ENCODE data around the gene PPM1F.
A peak's percentile ranks its signal among the peaks of the same experiment; 100 is the strongest.
"Not testable (repeated sequence)": the region's sequence is repeated elsewhere in the genome, so short reads cannot be mapped to it uniquely, and the experiment has no call there.

PPM1F gene

GRCh38 chr22:21959274-21960074 lies 6.8 kb upstream of the PPM1F start:
- no peak for DNase-seq

- DNase-seq: no peak
Observed at GRCh38 chr22:21958360-21959273, 6.0 kb upstream of the PPM1F start.

- DNase-seq: no peak
Observed at GRCh38 chr22:21951931-21952465, 650 bp downstream of the PPM1F start.

GRCh38 chr22:21951062-21951461 lies 1.6 kb downstream of the PPM1F start:
- no peak for DNase-seq

GRCh38 chr22:21949948-21950347 lies 2.7 kb downstream of the PPM1F start:
- DNase-seq: no peak

GRCh38 chr22:21949569-21949918 lies 3.1 kb downstream of the PPM1F start:
- no peak for DNase-seq

- no peak for DNase-seq
Observed at GRCh38 chr22:21948824-21949568, 3.7 kb downstream of the PPM1F start.

- DNase-seq: no peak
Observed at GRCh38 chr22:21948390-21948789, 4.3 kb downstream of the PPM1F start.

GRCh38 chr22:21947040-21948014 lies 5.3 kb downstream of the PPM1F start:
- no peak for DNase-seq

- no peak for DNase-seq
Observed at GRCh38 chr22:21946262-21946925, 6.3 kb downstream of the PPM1F start.

GRCh38 chr22:21945453-21946261 lies 7.0 kb downstream of the PPM1F start:
- DNase-seq: no peak

GRCh38 chr22:21944871-21945270 lies 7.8 kb downstream of the PPM1F start:
- DNase-seq: no peak

- no peak for DNase-seq
Observed at GRCh38 chr22:21943571-21944448, 8.8 kb downstream of the PPM1F start.

GRCh38 chr22:21942407-21943343 lies 10.0 kb downstream of the PPM1F start:
- DNase-seq: peak; percentile 40

- DNase-seq: no peak
Observed at GRCh38 chr22:21941921-21942320, 10.7 kb downstream of the PPM1F start.

- DNase-seq: no peak
Observed at GRCh38 chr22:21940521-21940920, 12.1 kb downstream of the PPM1F start.

- DNase-seq: not testable (repeated sequence)
Observed at GRCh38 chr22:21939935-21940334, 12.7 kb downstream of the PPM1F start.

- DNase-seq: no peak
Observed at GRCh38 chr22:21939461-21939913, 13.2 kb downstream of the PPM1F start.

All from kidney glomerular epithelial cell (primary cell).